HUES6 (cell line): ENCODE measurements around the gene SMYD2.

ENCODE experiments used
- H3K27ac ChIP-seq: 2 replicates; pipeline ENCODE4 v1.7.0; 2013; ENCODE audit warnings: low read depth, mild to moderate bottlenecking, low read length, inconsistent platforms
- H3K27me3 ChIP-seq: 2 replicates; pipeline ENCODE4 v1.6.1; 2013; ENCODE audit warnings: low read length; ENCODE audit not compliant: control insufficient read depth, insufficient read depth
- H3K36me3 ChIP-seq: 2 replicates; pipeline ENCODE4 v1.6.1; 2013; ENCODE audit warnings: low read length; ENCODE audit not compliant: control insufficient read depth, insufficient read depth
- H3K4me1 ChIP-seq: 2 replicates; pipeline ENCODE4 v1.6.1; 2013; ENCODE audit warnings: low read length; ENCODE audit not compliant: control insufficient read depth, insufficient read depth
- H3K4me3 ChIP-seq: 2 replicates; pipeline ENCODE4 v1.5.1; 2013; ENCODE audit warnings: low read depth, low read length
- H3K9ac ChIP-seq: one replicate; pipeline ENCODE4 v1.6.1; 2013; ENCODE audit warnings: mild to moderate bottlenecking, low read length
- H3K9me3 ChIP-seq: 2 replicates; pipeline ENCODE4 v1.6.1; 2013; ENCODE audit warnings: low read depth, low read length; ENCODE audit not compliant: control insufficient read depth, insufficient read depth

Gene SMYD2

DNA sequence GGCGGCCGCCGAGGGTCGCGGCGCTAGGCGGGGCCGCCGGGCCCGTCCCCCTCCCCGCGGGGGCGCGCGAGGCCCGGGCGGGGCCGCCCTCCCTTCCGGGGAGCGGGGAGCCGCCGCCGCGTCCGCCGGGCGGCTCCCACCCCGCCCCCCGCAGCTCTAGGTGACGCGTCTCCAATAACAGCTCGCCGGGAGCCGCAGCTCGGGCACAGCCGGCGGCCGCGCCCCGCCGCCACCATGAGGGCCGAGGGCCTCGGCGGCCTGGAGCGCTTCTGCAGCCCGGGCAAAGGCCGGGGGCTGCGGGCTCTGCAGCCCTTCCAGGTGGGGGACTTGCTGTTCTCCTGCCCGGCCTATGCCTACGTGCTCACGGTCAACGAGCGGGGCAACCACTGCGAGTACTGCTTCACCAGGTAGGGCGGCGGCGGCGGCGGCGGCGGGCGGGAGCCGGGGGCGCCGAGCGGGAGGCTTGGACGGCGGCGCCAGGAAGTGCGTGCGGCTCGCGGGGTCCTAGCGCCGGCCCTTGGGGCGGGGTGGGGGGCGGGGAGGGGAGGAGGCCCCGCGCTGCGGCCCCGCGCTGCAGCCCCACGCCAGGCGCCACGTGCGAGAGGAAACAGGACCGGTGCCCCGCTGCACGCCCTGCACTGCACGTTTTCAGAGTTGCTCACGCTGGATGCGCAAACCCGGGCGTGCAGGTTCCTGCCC lies at the start of gene SMYD2:
SMYD2 (plus strand) TSS at position 139 of the 699 bp plus-strand sequence; CDS start at position 235, 96 bp downstream.
- H3K9ac ChIP-seq = peak within 1 kb of the TSS; percentile 94
- peaks cover 9% of the 10 kb centered on the region; the same call in 1 of the 2 replicates for H3K27me3 ChIP-seq
- H3K9me3 ChIP-seq = no peaks in the 10 kb centered on the region
- peaks cover 43% of the 10 kb centered on the region for H3K4me1 ChIP-seq
- peak within 1 kb of the TSS; percentile 95 for H3K27ac ChIP-seq
- H3K4me3 ChIP-seq = peak within 1 kb of the TSS; percentile 94
- no peaks in the 10 kb centered on the region for H3K36me3 ChIP-seq

GRCh38 chr1:214233856-214234634 lies 46.9 kb upstream of the SMYD2 start:
- no peaks in the 10 kb centered on the region for H3K9me3 ChIP-seq
- no peaks in the 10 kb centered on the region for H3K4me1 ChIP-seq
- no peaks in the 10 kb centered on the region for H3K27me3 ChIP-seq
- H3K36me3 ChIP-seq = no peaks in the 10 kb centered on the region
- no peak overlapping the region for H3K27ac ChIP-seq
- H3K9ac ChIP-seq = no peak overlapping the region
- no peak overlapping the region for H3K4me3 ChIP-seq

DNA sequence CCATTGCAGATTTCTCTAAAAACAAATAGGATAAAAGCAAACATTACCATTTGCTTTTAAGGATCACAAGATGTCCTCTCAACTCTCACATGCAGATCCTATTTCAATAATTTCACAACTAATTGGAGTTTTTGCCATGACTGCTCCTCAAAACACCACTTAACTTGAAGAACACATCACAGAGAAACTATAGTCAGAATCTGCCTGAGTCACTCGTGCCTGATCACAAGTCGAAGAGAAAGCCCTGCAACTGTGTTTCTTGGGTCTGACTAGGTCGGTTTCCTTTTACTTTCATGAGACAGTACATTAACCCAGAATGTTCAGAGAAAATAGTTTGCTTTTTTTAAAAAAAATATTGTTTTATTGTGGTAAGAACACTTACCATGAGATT lies 46.3 kb upstream of the SMYD2 start:
- H3K9ac ChIP-seq = no peak overlapping the region
- no peak overlapping the region for H3K27ac ChIP-seq
- no peaks in the 10 kb centered on the region for H3K36me3 ChIP-seq
- H3K27me3 ChIP-seq = no peaks in the 10 kb centered on the region
- no peak overlapping the region for H3K4me3 ChIP-seq
- H3K9me3 ChIP-seq = no peaks in the 10 kb centered on the region
- H3K4me1 ChIP-seq = no peaks in the 10 kb centered on the region

DNA sequence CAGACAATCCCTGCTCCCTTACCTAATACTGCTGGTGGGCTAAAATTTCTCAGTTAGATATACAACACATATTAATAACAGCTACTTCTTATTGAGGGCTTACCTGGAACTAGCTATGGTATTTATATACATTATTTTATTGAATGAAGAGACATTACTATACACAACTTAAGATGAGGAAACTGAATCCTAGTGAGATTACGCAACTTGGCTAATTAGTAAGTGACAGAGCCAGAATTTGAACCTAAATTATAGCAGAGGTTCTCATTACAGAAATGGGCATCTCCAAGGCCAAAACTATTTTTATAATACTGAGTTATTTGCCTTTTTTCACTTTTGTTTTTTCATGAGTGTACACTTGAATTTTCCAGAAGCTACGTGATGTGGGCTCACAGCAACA lies 44.5 kb upstream of the SMYD2 start:
- no peaks in the 10 kb centered on the region for H3K36me3 ChIP-seq
- H3K27ac ChIP-seq = no peak overlapping the region
- no peaks in the 10 kb centered on the region for H3K27me3 ChIP-seq
- H3K9me3 ChIP-seq = no peaks in the 10 kb centered on the region
- no peaks in the 10 kb centered on the region for H3K4me1 ChIP-seq
- H3K4me3 ChIP-seq = no peak overlapping the region
- H3K9ac ChIP-seq = no peak overlapping the region

- no peaks in the 10 kb centered on the region for H3K9me3 ChIP-seq
- H3K4me3 ChIP-seq = no peak overlapping the region
- no peaks in the 10 kb centered on the region for H3K27me3 ChIP-seq
- no peaks in the 10 kb centered on the region for H3K36me3 ChIP-seq
- no peak overlapping the region for H3K9ac ChIP-seq
- no peaks in the 10 kb centered on the region for H3K4me1 ChIP-seq
- H3K27ac ChIP-seq = no peak overlapping the region
Observed at GRCh38 chr1:214241060-214241459, 39.9 kb upstream of the SMYD2 start.

GRCh38 chr1:214244252-214244651 lies 36.7 kb upstream of the SMYD2 start:
- Histone ChIP-seq H3K36me3 (no peaks in the 10 kb centered on the region), H3K4me1 (peaks cover 10% of the 10 kb centered on the region), H3K4me3 (no peak overlapping the region), H3K27ac (no peak overlapping the region), H3K9me3 (no peaks in the 10 kb centered on the region), H3K27me3 (no peaks in the 10 kb centered on the region), H3K9ac (no peak overlapping the region)

DNA sequence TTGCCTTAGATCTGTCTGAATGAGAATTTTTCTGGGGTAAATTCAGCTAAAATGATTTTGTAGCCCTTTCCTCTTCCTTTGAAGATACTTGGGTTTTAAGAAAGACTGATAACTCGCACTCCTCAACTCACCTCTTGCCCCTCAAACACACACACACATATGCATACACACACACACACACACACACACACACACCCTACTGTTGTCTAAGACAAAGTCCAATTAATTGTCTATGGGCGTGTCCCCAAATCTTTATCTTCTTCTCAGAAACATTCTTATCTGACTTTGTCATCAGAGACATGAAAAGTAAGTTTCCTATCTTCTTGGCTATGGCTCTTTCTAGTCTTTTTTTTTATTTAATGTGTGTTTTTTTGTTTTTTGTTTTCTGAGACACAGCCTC lies 36.1 kb upstream of the SMYD2 start:
- Histone ChIP-seq H3K9me3 (no peaks in the 10 kb centered on the region), H3K27ac (no peak overlapping the region), H3K27me3 (no peaks in the 10 kb centered on the region), H3K36me3 (no peaks in the 10 kb centered on the region), H3K9ac (no peak overlapping the region), H3K4me1 (peaks cover 11% of the 10 kb centered on the region), H3K4me3 (no peak overlapping the region)

DNA sequence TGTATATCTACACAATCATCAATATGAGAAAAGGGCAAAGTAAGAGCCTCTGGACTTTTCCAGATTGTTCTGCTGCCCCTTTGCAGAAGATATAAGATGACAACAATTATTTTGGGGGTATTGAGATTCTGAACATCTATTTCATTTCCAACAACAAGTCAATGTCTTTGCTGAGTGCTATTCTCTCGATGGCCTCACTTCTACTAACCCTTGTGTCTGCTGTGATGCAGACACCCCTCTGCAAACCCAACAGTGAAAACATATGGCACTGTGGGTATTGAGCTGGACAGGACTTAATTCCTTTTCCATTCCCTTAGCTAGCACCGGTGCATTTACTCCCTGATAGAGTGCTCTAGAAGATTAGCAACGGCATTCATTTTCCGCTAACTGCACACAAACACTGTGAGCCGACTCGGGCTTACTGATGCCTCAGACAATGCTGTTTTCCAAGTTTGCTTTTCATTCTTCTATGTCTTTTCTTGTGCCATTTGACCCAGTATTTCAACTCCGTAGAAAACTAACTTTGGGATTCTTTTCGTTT lies 33.4 kb upstream of the SMYD2 start:
- H3K9ac ChIP-seq = no peak overlapping the region
- no peak overlapping the region for H3K27ac ChIP-seq

DNA sequence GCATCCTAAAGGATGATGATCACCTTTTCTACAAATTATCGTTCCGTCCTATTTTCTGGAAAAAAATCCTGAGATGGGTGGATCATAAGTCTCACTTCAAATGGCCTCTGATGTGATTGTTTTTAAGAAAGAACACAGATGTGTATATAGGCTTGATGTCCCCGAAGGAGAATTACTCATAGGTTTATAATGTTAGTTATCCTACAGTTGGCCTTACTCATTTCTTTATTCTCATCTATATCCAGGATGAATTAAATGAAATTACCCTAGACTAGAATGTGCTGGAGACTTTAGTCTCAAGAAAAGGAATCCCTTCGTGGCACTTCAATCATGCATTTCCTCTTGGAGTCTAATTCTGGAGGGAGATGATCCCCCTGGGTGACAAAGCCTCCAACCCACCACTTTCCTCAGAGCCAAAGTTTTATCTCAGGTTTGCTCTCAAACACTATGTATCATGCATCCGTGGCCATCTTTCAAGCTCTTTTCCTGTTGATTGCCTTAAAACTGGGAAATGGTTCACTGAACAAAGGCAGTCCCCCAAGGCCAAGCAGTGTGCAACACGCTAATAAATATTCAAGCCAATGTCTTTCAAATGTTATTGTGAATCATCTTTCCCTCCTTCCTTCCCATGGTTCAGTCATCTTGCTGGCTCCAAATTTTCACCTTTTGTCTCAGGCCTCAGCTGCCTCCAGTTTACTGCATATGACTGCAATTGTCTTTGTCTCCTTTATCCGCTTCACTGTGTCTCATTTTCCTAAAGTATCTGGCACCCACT lies 32.5 kb upstream of the SMYD2 start:
- no peak overlapping the region for H3K27ac ChIP-seq

More for the DNA sequence above, 33.4 kb upstream of the SMYD2 start:
- no peaks in the 10 kb centered on the region for H3K9me3 ChIP-seq
- H3K4me1 ChIP-seq = peaks cover 11% of the 10 kb centered on the region
- H3K36me3 ChIP-seq = no peaks in the 10 kb centered on the region
- H3K27me3 ChIP-seq = no peaks in the 10 kb centered on the region
- H3K4me3 ChIP-seq = no peak overlapping the region

DNA sequence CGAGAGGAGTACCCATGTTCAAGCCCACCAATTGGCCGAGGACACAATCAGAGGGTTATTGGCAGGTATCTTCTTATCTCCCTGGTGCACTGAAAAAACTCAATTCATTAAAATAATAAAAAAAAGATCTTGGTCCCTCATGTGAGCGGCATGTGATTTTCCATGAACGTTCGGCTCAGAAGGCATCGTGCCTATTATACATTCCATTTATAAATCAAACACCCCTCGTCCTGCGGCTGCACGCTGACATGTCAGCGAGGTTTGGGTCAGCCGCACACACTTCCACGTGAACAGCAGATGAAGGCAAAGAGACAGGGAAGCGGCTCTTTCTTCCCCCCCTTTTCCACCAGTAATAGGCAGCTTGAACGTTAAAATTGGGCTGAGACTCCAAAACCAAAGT lies 31.3 kb upstream of the SMYD2 start:
- Histone ChIP-seq H3K27me3 (no peaks in the 10 kb centered on the region), H3K9ac (no peak overlapping the region), H3K9me3 (no peaks in the 10 kb centered on the region), H3K4me3 (no peak overlapping the region), H3K36me3 (no peaks in the 10 kb centered on the region), H3K27ac (no peak overlapping the region), H3K4me1 (peaks cover 11% of the 10 kb centered on the region)

More for the DNA sequence above, 32.5 kb upstream of the SMYD2 start:
- no peaks in the 10 kb centered on the region for H3K36me3 ChIP-seq
- no peak overlapping the region for H3K4me3 ChIP-seq
- H3K27me3 ChIP-seq = no peaks in the 10 kb centered on the region
- peaks cover 11% of the 10 kb centered on the region for H3K4me1 ChIP-seq
- no peaks in the 10 kb centered on the region for H3K9me3 ChIP-seq
- H3K9ac ChIP-seq = no peak overlapping the region
